Keratinocyte (primary cell): ENCODE data around the gene G3BP2. TPM values are rescaled to one million over a fixed set of nuclear protein-coding genes. Genes with fewer than 3 reads are reported as not detected.

Experiments
- DNase-seq: peaks from one replicate; pipeline ENCODE4 v3.0.0-alpha.2; 2011; ENCODE audit warnings: low read depth, missing footprints, low spot score
- FAIRE-seq: peaks from 2 replicates; lab custom pipeline; 2011; peaks lifted over from hg19 to GRCh38; lab: Jason Lieb, UNC
- H2AFZ ChIP-seq: 2 replicates; pipeline ENCODE4 v1.6.0; 2012; ENCODE audit warnings: low read length, control low read depth, inconsistent platforms; ENCODE audit not compliant: control insufficient read depth
- H3K27ac ChIP-seq: 2 replicates; pipeline ENCODE4 v1.5.1; 2011; ENCODE audit warnings: low read length; ENCODE audit not compliant: control insufficient read depth, insufficient read depth
- H3K27me3 ChIP-seq: 3 replicates; pipeline ENCODE4 v1.6.0; 2011; ENCODE audit warnings: low read length; ENCODE audit not compliant: control insufficient read depth, insufficient read depth; ENCODE audit errors: extremely low read depth
- H3K36me3 ChIP-seq, 2 experiments: 2 replicates in 1 of 2; 3 replicates in 1 of 2; pipeline ENCODE4 v1.5.1; 2011; ENCODE audit warnings: low read length in 2 of 2, mild to moderate bottlenecking in 1 of 2; ENCODE audit not compliant: control insufficient read depth in 2 of 2, insufficient read depth in 2 of 2; ENCODE audit errors: extremely low read depth in 1 of 2
- H3K4me1 ChIP-seq: 3 replicates; pipeline ENCODE4 v1.5.1; 2011; ENCODE audit warnings: low read length; ENCODE audit not compliant: control insufficient read depth, insufficient read depth; ENCODE audit errors: extremely low read depth
- H3K4me2 ChIP-seq: 3 replicates; pipeline ENCODE4 v1.6.0; 2011; ENCODE audit warnings: low read depth, low read length; ENCODE audit not compliant: control insufficient read depth, insufficient read depth; ENCODE audit errors: extremely low read depth
- H3K4me3 ChIP-seq, 3 experiments: fragments of 200-600 bp in 1 of 3; sonication (generic) in 1 of 3; 2 replicates in 2 of 3; 3 replicates in 1 of 3; pipeline ENCODE4 v1.5.1; 2011 to 2016; ENCODE audit warnings: low read length in 3 of 3, mild to moderate bottlenecking in 3 of 3, control low read depth in 2 of 3, inconsistent platforms in 1 of 3, low read depth in 1 of 3, mixed read lengths in 1 of 3, mixed run types in 1 of 3, moderate library complexity in 1 of 3; ENCODE audit not compliant: control insufficient read depth in 2 of 3, insufficient read depth in 2 of 3; ENCODE audit errors: extremely low read depth in 1 of 3
- H3K79me2 ChIP-seq: 2 replicates; pipeline ENCODE4 v1.6.0; 2012; ENCODE audit warnings: low read length; ENCODE audit not compliant: control insufficient read depth, insufficient read depth
- H3K9ac ChIP-seq: 3 replicates; pipeline ENCODE4 v1.6.0; 2011; ENCODE audit warnings: low read length; ENCODE audit not compliant: control insufficient read depth, insufficient read depth; ENCODE audit errors: extremely low read depth
- H3K9me1 ChIP-seq: 3 replicates; pipeline ENCODE4 v1.6.0; 2011; ENCODE audit warnings: low read length; ENCODE audit not compliant: control insufficient read depth, insufficient read depth; ENCODE audit errors: extremely low read depth
- H3K9me3 ChIP-seq: 2 replicates; pipeline ENCODE4 v1.5.1; 2012; ENCODE audit warnings: low read depth, low read length; ENCODE audit not compliant: control insufficient read depth
- H4K20me1 ChIP-seq: 3 replicates; pipeline ENCODE4 v1.6.0; 2011; ENCODE audit warnings: low read length; ENCODE audit not compliant: control insufficient read depth, insufficient read depth; ENCODE audit errors: extremely low read depth
- CTCF ChIP-seq, 3 experiments: IDR thresholded peaks in 1 of 3; conservative IDR thresholded peaks in 1 of 3; optimal IDR thresholded peaks in 1 of 3; 2 replicates in 2 of 3; 3 replicates in 1 of 3; pipeline versions ENCODE3 to v1.5.1; 2011; ENCODE audit warnings: low read length in 3 of 3, mild to moderate bottlenecking in 3 of 3, moderate library complexity in 2 of 3, control low read depth in 1 of 3, inconsistent platforms in 1 of 3; ENCODE audit not compliant: insufficient read depth in 2 of 3; ENCODE audit errors: extremely low read depth in 1 of 3
- EZH2 ChIP-seq: IDR thresholded peaks from one replicate; pipeline ENCODE4 v1.6.1; 2012; ENCODE audit warnings: inconsistent platforms, mild to moderate bottlenecking, low read length, moderate library complexity
- dilution Hi-C: fragments of 300-500 bp; cut with MboI; formaldehyde crosslinking; loops from one replicate; pipeline ENCODE4 v1.7.0; 2020; ENCODE audit warnings: low sequenced_read_pairs; ENCODE audit not compliant: extremely low pct_ligation_motif_present
- polyA plus RNA-seq, 5 experiments: library from polyadenylated mRNA; depleted of rRNA in 3 of 5; stranded (reverse) in 3 of 5; stranded (forward) in 1 of 5; unstranded in 1 of 5; fragments of >200 nt; gene quantifications; 1 replicate in 1 of 5; 2 replicates in 3 of 5; 3 replicates in 1 of 5; pipeline versions ENCODE4 v1.2.1 to v1.2.3, GENCODE V29; 2011 to 2012; ENCODE audit warnings: missing spikeins in 2 of 5, low read depth in 1 of 5, low replicate concordance in 1 of 5

The G3BP2 gene
- polyA plus RNA-seq, 1 donor (not counting 4 experiments of a cell fraction or from before 2014, with no cell fraction given): 137 TPM

- no peaks in the 10 kb centered on the region for H3K79me2 ChIP-seq
- DNase-seq (no peak), FAIRE-seq (no peak)
- H3K9me1 ChIP-seq: no peaks in the 10 kb centered on the region
- H3K27me3 ChIP-seq: no peaks in the 10 kb centered on the region
- TF ChIP-seq EZH2 (no peak), CTCF (optimal IDR thresholded peaks at IDR 0.05 in 1 of 3, IDR thresholded peaks at IDR 0.05 in 1 of 3, conservative IDR thresholded peaks at IDR 0.05 in 1 of 3; ENCODE audit: extremely low read depth in 1 of 3, insufficient read depth in 2 of 3, low read length in 3 of 3) (no peak)
- H3K4me2 ChIP-seq: no peak overlapping the region
- no peak overlapping the region for H3K4me3 ChIP-seq
- no peaks in the 10 kb centered on the region for H4K20me1 ChIP-seq
- H3K27ac ChIP-seq: no peak overlapping the region
- H3K9me3 ChIP-seq: no peaks in the 10 kb centered on the region
- no peak overlapping the region for H3K9ac ChIP-seq
- dilution Hi-C loops: no loop called here
- no peaks in the 10 kb centered on the region for H3K36me3 ChIP-seq
- no peaks in the 10 kb centered on the region for H3K4me1 ChIP-seq
- H2AFZ ChIP-seq: no peak overlapping the region
Measured at GRCh38 chr4:75686346-75686745, 13.1 kb upstream of the G3BP2 start.

GRCh38 chr4:75685546-75686189, 12.5 kb upstream of the G3BP2 start:
- Histone ChIP-seq H3K4me1 (no peaks in the 10 kb centered on the region), H3K9me1 (no peaks in the 10 kb centered on the region), H2AFZ (no peak overlapping the region), H4K20me1 (no peaks in the 10 kb centered on the region), H3K36me3 (no peaks in the 10 kb centered on the region), H3K4me2 (no peak overlapping the region), H3K9me3 (no peaks in the 10 kb centered on the region), H3K9ac (no peak overlapping the region), H3K4me3 (no peak overlapping the region), H3K27me3 (no peaks in the 10 kb centered on the region), H3K27ac (no peak overlapping the region), H3K79me2 (no peaks in the 10 kb centered on the region)
- DNase-seq: no peak
- dilution Hi-C loops: no loop called here
- TF ChIP-seq EZH2 (no peak), CTCF (optimal IDR thresholded peaks at IDR 0.05 in 1 of 3, IDR thresholded peaks at IDR 0.05 in 1 of 3, conservative IDR thresholded peaks at IDR 0.05 in 1 of 3; ENCODE audit: extremely low read depth in 1 of 3, insufficient read depth in 2 of 3, low read length in 3 of 3) (no peak)
- no peak for FAIRE-seq
